ENCODE data around the gene XRCC1.
"Not testable (repeated sequence)": the region's sequence is repeated elsewhere in the genome, so short reads cannot be mapped to it uniquely, and the experiment has no call there.

GRCh38 chr19:43587029-43587428 lies 11.7 kb upstream of the XRCC1 start:
- not testable (repeated sequence) for TF ChIP-seq SIN3A (IDR thresholded peaks at IDR 0.05; ENCODE audit: borderline replicate concordance, low read depth, low read length); CHD2 (IDR thresholded peaks at IDR 0.05; ENCODE audit: low read length, partially characterized antibody); IRF3 (IDR thresholded peaks at IDR 0.05; ENCODE audit: low read depth, low read length); GABPA (IDR thresholded peaks at IDR 0.05; ENCODE audit: low read depth)
- TF ChIP-seq, protein P1, sequence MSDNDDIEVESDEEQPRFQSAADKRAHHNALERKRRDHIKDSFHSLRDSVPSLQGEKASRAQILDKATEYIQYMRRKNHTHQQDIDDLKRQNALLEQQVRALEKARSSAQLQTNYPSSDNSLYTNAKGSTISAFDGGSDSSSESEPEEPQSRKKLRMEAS (IDR thresholded peaks at IDR 0.05; ENCODE audit: low read depth) = not testable (repeated sequence)

Data from SK-N-SH (cell line).